H9 (cell line): ENCODE data around the gene ELMO2. TPM values are rescaled to one million over a fixed set of nuclear protein-coding genes. Genes with fewer than 3 reads are reported as not detected.

Experiments used
- DNase-seq: peaks from one replicate; pipeline ENCODE4 v3.0.0-alpha.2; 2017
- H2AFZ ChIP-seq: one replicate; pipeline ENCODE4 v1.6.1; 2013; ENCODE audit warnings: mild to moderate bottlenecking, low read length, control low read depth, moderate library complexity
- H2AK5ac ChIP-seq: 2 replicates; pipeline ENCODE4 v1.6.1; 2013; ENCODE audit warnings: low read length, control low read depth, mixed read lengths; ENCODE audit not compliant: insufficient read length
- H2BK120ac ChIP-seq: one replicate; pipeline ENCODE4 v1.6.1; 2013; ENCODE audit warnings: low read depth, mild to moderate bottlenecking, low read length, control low read depth, inconsistent platforms; ENCODE audit not compliant: poor library complexity, severe bottlenecking
- H2BK12ac ChIP-seq: 2 replicates; pipeline ENCODE4 v1.6.1; 2013; ENCODE audit warnings: low read length, control low read depth, mixed read lengths, low read depth; ENCODE audit not compliant: insufficient read length
- H2BK15ac ChIP-seq: 2 replicates; pipeline ENCODE4 v1.6.1; 2013; ENCODE audit warnings: low read depth, low read length, control low read depth
- H2BK20ac ChIP-seq: one replicate; pipeline ENCODE4 v1.6.1; 2013; ENCODE audit warnings: low read depth, mild to moderate bottlenecking, low read length, control low read depth, inconsistent platforms; ENCODE audit not compliant: poor library complexity, severe bottlenecking
- H2BK5ac ChIP-seq: 2 replicates; pipeline ENCODE4 v1.6.1; 2013; ENCODE audit warnings: low read length, control low read depth, mixed read lengths; ENCODE audit not compliant: insufficient read length
- H3K14ac ChIP-seq: 2 replicates; pipeline ENCODE4 v1.6.1; 2013; ENCODE audit warnings: low read length, control low read depth; ENCODE audit not compliant: insufficient read depth
- H3K18ac ChIP-seq: 2 replicates; pipeline ENCODE4 v1.6.1; 2013; ENCODE audit warnings: low read depth, mild to moderate bottlenecking, mixed read lengths, low read length, control low read depth; ENCODE audit not compliant: insufficient read length
- H3K23ac ChIP-seq: 2 replicates; pipeline ENCODE4 v1.6.1; 2013; ENCODE audit warnings: low read length, control low read depth, mixed read lengths, low read depth; ENCODE audit not compliant: insufficient read length
- H3K23me2 ChIP-seq: 2 replicates; pipeline ENCODE4 v1.6.1; 2013; ENCODE audit warnings: low read depth, mild to moderate bottlenecking, mixed read lengths, low read length, control low read depth; ENCODE audit not compliant: insufficient read length, poor library complexity, severe bottlenecking
- H3K27ac ChIP-seq: 2 replicates; pipeline ENCODE4 v1.5.1; 2013; ENCODE audit warnings: low read length, control low read depth, mixed read lengths, low read depth; ENCODE audit not compliant: insufficient read length
- H3K27me3 ChIP-seq: 2 replicates; pipeline ENCODE4 v1.6.1; 2013; ENCODE audit warnings: low read length, control low read depth, inconsistent platforms; ENCODE audit not compliant: insufficient read depth
- H3K4ac ChIP-seq: 2 replicates; pipeline ENCODE4 v1.6.1; 2013; ENCODE audit warnings: low read depth, mild to moderate bottlenecking, control low read depth, inconsistent platforms, low read length, moderate library complexity
- H3K4me1 ChIP-seq: 2 replicates; pipeline ENCODE4 v1.6.1; 2013; ENCODE audit warnings: low read length, control low read depth, inconsistent platforms; ENCODE audit not compliant: insufficient read depth
- H3K4me2 ChIP-seq: 2 replicates; pipeline ENCODE4 v1.6.1; 2013; ENCODE audit warnings: low read length, control low read depth, mixed read lengths; ENCODE audit not compliant: insufficient read length, insufficient read depth
- H3K56ac ChIP-seq: 2 replicates; pipeline ENCODE4 v1.6.1; 2013; ENCODE audit warnings: low read depth, mild to moderate bottlenecking, mixed read lengths, low read length, control low read depth; ENCODE audit not compliant: insufficient read length
- H3K79me1 ChIP-seq: 2 replicates; pipeline ENCODE4 v1.6.1; 2013; ENCODE audit warnings: low read depth, mild to moderate bottlenecking, moderate library complexity, low read length, control low read depth, inconsistent platforms; ENCODE audit not compliant: insufficient read depth, poor library complexity, severe bottlenecking
- H3K79me2 ChIP-seq: 2 replicates; pipeline ENCODE4 v1.6.1; 2013; ENCODE audit warnings: low read length, control low read depth, inconsistent platforms; ENCODE audit not compliant: insufficient read depth
- H3K9ac ChIP-seq: 2 replicates; pipeline ENCODE4 v1.6.1; 2013; ENCODE audit warnings: low read length, control low read depth, mixed read lengths; ENCODE audit not compliant: insufficient read length; ENCODE audit errors: extremely low read depth
- H3K9me3 ChIP-seq: one replicate; pipeline ENCODE4 v1.6.1; 2013; ENCODE audit warnings: low read depth, low read length, inconsistent platforms; ENCODE audit not compliant: control insufficient read depth
- H3T11ph ChIP-seq: one replicate; pipeline ENCODE4 v1.6.1; 2013; ENCODE audit warnings: mild to moderate bottlenecking, low read length, control low read depth, inconsistent platforms
- H4K20me1 ChIP-seq: one replicate; pipeline ENCODE4 v1.6.1; 2013; ENCODE audit not compliant: control insufficient read depth, insufficient read length, insufficient read depth
- H4K5ac ChIP-seq: 2 replicates; pipeline ENCODE4 v1.6.1; 2013; ENCODE audit warnings: low read depth, mild to moderate bottlenecking, mixed read lengths, low read length, control low read depth; ENCODE audit not compliant: insufficient read length
- H4K8ac ChIP-seq: replicated peaks from 2 replicates; pipeline ENCODE4 v1.6.1; 2013; ENCODE audit warnings: low read length, control low read depth, mixed read lengths, low read depth; ENCODE audit not compliant: insufficient read length
- H4K91ac ChIP-seq: 2 replicates; pipeline ENCODE4 v1.6.1; 2013; ENCODE audit warnings: low read depth, mild to moderate bottlenecking, moderate library complexity, mixed read lengths, low read length, control low read depth; ENCODE audit not compliant: insufficient read length
- H3K27ac Mint-ChIP-seq, 3 experiments: 2 replicates in 2 of 3; 3 replicates in 1 of 3; pipeline ENCODE4 v1.8.0; 2020 to 2021; ENCODE audit warnings: mixed read lengths in 3 of 3, mild to moderate bottlenecking in 1 of 3, moderate library complexity in 1 of 3
- H3K27me3 Mint-ChIP-seq: 2 replicates; pipeline ENCODE4 v1.8.0; 2021; ENCODE audit warnings: low read depth, mild to moderate bottlenecking, moderate library complexity, mixed read lengths
- H3K36me3 Mint-ChIP-seq, 3 experiments: 2 replicates in 2 of 3; 3 replicates in 1 of 3; pipeline ENCODE4 v1.8.0; 2020 to 2021; ENCODE audit warnings: low read depth in 3 of 3, mixed read lengths in 3 of 3; ENCODE audit not compliant: insufficient read depth in 1 of 3
- H3K4me1 Mint-ChIP-seq, 2 experiments: 2 replicates each; pipeline ENCODE4 v1.8.0; 2020; ENCODE audit warnings: mixed read lengths in 2 of 2
- H3K4me3 Mint-ChIP-seq, 2 experiments: 2 replicates in 1 of 2; 3 replicates in 1 of 2; pipeline ENCODE4 v1.8.0; 2020 to 2021; ENCODE audit warnings: mild to moderate bottlenecking in 2 of 2, mixed read lengths in 2 of 2, moderate library complexity in 1 of 2
- H3K9me3 Mint-ChIP-seq, 2 experiments: 2 replicates in 1 of 2; 3 replicates in 1 of 2; pipeline ENCODE4 v1.8.0; 2020; ENCODE audit warnings: mild to moderate bottlenecking in 2 of 2, mixed read lengths in 2 of 2, moderate library complexity in 1 of 2
- CTCF ChIP-seq: fragments of 200-600 bp; sonication (generic); conservative IDR thresholded peaks from 3 replicates; pipeline ENCODE4 v1.8.0; 2021; ENCODE audit warnings: antibody characterized with exemption, mild to moderate bottlenecking
- WGBS: extraction: QIAGEN DNeasy Blood & Tissue Kit; methylation state at CpG from one replicate; pipeline ENCODE4 v1.1.7; 2013; ENCODE audit warnings: missing lambda C conversion rate, low lambda C conversion rate, mixed read lengths; ENCODE audit not compliant: insufficient read length; ENCODE audit errors: extremely low coverage; 5-methylcytosine and 5-hydroxymethylcytosine counted together
- total RNA-seq: library from RNA; stranded (reverse); gene quantifications from 2 replicates; pipeline ENCODE4 v1.2.1, GENCODE V29; 2021

Gene ELMO2
- total RNA-seq, 1 experiment from 2014 or later, result 32.5 TPM

DNA sequence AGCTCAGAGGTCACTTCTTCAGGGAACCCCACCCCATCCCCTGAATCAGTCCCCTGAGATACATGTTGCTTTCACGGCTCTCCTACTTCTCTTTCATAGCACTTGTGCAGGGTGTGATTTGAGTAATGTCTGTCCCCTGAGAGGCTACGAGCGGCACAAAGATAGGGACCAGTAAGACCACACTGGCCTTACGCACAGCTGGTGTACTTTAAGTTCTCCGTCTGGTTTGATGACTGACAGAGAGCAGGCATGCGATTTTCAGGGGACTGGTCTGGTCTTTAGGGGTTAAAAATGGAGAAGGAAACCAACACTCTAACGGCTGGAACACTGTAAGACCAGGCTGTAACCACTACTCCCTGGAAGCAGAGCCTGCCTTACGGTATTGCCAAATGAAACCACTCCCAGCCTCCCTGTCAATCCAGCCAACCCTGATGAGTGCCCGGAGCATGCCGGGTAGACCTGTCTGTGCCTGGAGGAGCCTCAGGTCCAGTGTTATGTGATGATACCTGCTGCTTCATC lies 47.1 kb downstream of the ELMO2 start:
- Histone ChIP-seq H3K56ac (no peak overlapping the region), H3K4ac (no peak overlapping the region), H4K20me1 (no peaks in the 10 kb centered on the region), H2AK5ac (no peak overlapping the region), H3K14ac (no peak overlapping the region), H2BK5ac (no peak overlapping the region), H2BK120ac (no peak overlapping the region), H3K79me1 (no peaks in the 10 kb centered on the region), H3K27ac (no peak overlapping the region), H3K27me3 (no peaks in the 10 kb centered on the region), H3K23ac (no peak overlapping the region), H2BK12ac (no peak overlapping the region), H3K4me2 (no peak overlapping the region), H3K18ac (no peak overlapping the region), H2BK20ac (no peak overlapping the region), H3K79me2 (no peaks in the 10 kb centered on the region; the same call in 1 of the 2 replicates), H2AFZ (no peak overlapping the region), H4K5ac (no peak overlapping the region), H4K8ac (no peak overlapping the region), H3K9me3 (no peaks in the 10 kb centered on the region), H3K23me2 (no peaks in the 10 kb centered on the region), H2BK15ac (no peak overlapping the region), H3T11ph (no peak overlapping the region), H3K9ac (no peak overlapping the region), H4K91ac (no peak overlapping the region), H3K4me1 (no peaks in the 10 kb centered on the region)
- peaks cover 9% of the 10 kb centered on the region in 2 experiments for H3K4me1 Mint-ChIP-seq
- DNase-seq, result no peak
- WGBS, result no CpG with 5 or more reads among the region's 10 CpGs
- no peaks in the 10 kb centered on the region; the same call in 1 of the 2 replicates for H3K27me3 Mint-ChIP-seq
- no peaks in the 10 kb centered on the region for H3K9me3 Mint-ChIP-seq
- H3K27ac Mint-ChIP-seq, result peak overlapping the region in 1 of 3 experiments; percentile 57; a peak in 2 of 7 replicates
- H3K4me3 Mint-ChIP-seq, result no peak overlapping the region
- TF ChIP-seq CTCF, result no peak
- peaks cover 11 to 48% (median 29%) of the 10 kb centered on the region in 3 experiments; a peak in 6 of 7 replicates for H3K36me3 Mint-ChIP-seq
